Stimulated activated CD4-positive, alpha-beta T cell treated with anti-CD3 and anti-CD28 coated beads, Interleukin-1b, Interleukin-23, amount 100 ng/mL, for 48 hours (primary cell): ENCODE data around the gene JARID2.

Experiments
- DNase-seq: peaks from one replicate; pipeline ENCODE4 v3.0.0-alpha.2; 2020

Gene JARID2

DNA sequence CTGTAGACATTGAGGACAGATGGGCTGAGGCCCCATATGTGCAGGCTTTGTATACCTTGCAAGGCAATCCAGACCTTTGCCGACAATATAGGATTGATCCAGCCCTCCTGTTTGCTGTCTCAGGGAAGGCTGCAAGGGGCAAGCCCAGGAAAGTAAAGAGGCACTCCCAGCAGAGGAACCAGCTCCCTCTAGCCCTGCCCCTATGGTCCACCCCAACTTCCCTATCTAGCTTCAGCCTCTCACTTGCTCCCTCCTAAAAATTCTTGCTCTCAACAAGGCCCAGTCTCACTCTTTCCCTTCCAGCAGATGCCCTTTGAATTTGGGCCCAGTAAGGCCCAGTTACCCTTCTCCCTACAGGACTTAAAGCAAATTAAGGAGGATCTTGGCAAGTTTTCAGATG is 92.6 kb downstream of the JARID2 start:
- DNase-seq = no peak

DNA sequence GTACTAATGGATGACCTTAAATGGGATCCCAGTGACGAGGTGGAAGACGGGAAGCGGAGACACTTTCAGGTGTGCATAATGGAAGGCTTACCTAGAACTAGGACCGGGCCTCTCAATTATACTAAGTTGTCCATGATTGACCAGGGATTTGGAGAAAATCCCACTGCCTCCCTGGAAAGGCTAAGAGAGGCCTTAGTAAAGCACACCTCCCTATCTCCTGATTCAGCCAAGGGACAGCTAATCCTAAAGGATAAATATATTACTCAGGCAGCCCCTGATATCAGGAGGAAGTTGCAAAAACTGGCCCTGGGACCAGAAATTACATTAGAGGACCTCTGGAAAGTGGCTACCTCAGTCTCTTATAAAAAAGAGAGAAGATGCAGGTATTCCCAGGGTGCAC is 93.2 kb downstream of the JARID2 start:
- DNase-seq = no peak

GRCh38 chr6:15340105-15340601 is 94.3 kb downstream of the JARID2 start:
- DNase-seq = no peak

DNA sequence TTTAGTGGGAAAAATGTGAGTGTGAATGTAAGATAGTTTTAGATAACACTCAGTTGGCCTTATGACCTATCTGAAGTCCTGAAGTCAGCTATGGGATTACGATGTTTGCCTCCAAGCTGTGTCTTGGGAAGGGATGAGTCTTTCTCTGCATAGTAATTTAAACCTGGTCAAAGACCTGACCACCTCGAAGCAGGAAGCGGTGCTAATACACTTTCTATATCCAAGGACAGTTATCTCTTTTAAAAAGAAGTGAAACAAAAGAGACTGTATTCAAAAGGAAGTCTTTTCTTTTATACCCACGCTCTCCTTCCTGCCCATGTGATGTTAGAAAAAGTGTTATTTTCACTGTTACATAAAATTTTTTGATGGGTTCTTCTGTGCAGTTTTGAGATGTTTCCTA is 94.9 kb downstream of the JARID2 start:
- DNase-seq = no peak

- DNase-seq = no peak
Observed at GRCh38 chr6:15341311-15342001, 95.6 kb downstream of the JARID2 start.

GRCh38 chr6:15342114-15342513 is 96.2 kb downstream of the JARID2 start:
- no peak for DNase-seq

DNA sequence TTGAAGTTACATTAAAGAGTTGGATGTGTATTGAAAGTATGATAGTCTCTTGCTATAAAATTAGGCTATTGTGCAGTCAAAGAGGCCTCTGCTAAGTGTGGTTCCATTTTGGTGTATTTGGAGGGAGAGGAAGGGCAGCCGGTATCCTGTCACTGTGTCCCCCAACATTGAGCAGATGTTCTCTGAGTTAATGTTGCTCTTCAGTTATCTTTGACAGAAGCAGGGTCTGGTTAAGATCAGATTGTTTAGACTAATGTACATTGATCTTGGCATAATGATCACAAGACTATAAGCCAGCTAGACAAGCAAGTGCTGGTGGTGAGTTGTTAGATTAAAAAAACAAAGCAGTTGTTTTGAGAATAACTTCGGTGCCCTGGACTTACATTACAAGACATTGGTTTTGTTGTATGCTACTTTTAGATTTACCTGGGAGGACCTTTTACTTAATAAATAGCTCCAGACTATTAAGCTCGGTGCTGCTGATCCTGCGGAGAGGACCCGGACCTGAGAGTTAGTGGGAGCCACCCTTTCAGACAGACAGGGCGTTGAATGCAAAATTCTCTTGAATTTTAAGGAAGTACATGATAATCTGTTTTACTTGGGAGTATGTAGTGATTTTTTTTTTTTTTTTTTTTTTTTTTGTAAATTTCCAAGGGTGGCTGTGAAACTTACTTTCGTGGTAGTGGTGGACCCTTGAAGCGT is 97.8 kb downstream of the JARID2 start:
- no peak for DNase-seq

DNA sequence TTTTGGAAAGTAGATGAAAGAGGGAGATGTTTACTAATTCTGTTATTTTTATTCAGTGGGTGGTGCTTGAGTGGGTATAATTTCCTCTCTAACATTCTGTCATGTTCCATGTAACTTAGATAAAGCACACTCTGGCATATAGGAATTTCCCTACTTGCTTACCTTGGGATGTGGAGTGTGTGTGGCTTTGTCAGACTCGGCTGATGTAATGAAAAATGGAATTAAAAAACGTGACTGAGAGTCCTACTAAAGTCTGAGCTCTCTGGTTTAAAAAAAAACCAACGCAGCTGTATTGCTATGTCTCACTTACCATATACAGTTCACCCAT is 98.3 kb downstream of the JARID2 start:
- no peak for DNase-seq

GRCh38 chr6:15344831-15345230 is 99.0 kb downstream of the JARID2 start:
- DNase-seq = no peak

DNA sequence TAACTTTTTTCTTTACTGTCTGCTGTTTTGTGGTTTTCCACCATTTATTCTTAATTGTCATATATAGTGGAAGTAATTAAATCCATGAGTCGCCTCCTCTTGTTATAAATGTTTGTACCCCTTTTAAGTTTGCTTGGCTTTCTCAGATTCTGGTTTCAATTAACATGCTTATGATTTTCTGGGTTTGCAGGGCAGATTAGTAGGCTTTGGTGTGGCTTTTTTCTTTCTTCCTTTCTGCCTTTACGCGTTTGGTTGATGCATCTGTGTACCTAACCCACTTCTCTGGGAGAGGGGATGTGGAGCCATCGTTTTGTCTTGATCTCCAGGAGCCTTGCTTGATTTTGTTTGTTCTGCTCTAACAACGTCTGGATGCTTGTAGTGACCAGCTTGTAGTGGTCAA is 100.4 kb downstream of the JARID2 start:
- no peak for DNase-seq

DNA sequence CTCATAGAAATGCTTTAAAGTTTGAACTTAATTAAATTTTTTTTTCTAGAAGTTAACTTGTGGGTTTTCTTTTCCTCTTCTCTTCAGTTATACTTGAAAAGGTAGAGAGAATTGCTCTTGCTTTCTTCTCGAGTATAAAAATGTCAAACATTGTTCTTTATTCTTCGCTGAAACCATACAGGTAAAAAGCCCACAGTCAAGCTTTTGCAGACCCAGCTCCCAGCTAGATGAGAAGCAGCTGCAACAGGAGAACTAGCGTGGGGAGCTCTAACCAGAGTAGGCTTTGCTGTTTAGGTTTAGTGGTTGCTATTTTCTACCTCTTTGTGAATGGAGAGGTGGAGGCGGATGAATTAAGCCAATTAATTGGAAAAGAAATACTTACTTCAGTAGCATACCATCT is 102.7 kb downstream of the JARID2 start:
- DNase-seq = no peak

- no peak for DNase-seq
Observed at GRCh38 chr6:15349379-15349778, 103.5 kb downstream of the JARID2 start.

GRCh38 chr6:15350386-15351083 is 104.7 kb downstream of the JARID2 start:
- DNase-seq = no peak

DNA sequence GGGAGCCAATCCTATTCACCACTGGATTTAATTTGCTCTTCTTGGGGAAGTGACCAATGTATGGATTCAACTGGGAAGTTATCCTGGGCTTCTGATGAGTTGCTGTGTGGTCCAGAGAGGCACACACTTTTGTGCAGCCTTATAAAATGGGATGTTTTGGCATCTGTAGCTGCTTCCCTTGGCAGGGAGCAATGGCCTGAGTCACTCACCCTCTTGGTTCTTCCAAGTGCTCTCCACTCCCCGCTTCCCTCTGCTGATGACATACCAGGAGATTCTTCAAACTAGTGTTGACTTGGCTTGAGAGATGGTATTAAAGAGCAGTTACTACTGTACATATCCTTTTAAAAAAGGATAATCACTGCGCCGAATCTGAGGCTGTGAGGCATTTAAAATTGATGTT is 105.8 kb downstream of the JARID2 start:
- DNase-seq = no peak

- no peak for DNase-seq
Observed at GRCh38 chr6:15352220-15352619, 106.4 kb downstream of the JARID2 start.

GRCh38 chr6:15352845-15353244 is 107.0 kb downstream of the JARID2 start:
- no peak for DNase-seq

- DNase-seq = no peak
Observed at GRCh38 chr6:15355683-15356099, 109.8 kb downstream of the JARID2 start.

DNA sequence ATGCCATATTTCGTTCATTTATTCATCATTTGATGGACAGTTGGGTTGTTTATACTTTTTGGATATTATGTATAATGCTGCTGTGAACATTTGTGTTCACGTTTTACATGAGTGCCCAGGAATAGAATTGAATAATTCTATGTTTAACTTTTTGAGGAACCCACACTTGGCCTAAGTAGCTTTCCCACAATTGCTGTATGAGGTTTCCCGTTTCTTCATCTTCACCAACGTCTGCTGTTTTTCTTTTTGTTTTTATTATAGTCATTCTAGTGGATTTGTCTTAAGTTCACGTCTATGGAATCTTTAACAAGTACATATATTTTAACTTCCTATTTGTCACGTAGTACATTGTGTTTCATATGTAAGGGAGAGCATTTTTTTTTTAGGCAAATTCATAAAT is 110.3 kb downstream of the JARID2 start:
- DNase-seq = no peak

- DNase-seq = no peak
Observed at GRCh38 chr6:15356937-15357336, 111.1 kb downstream of the JARID2 start.

- no peak for DNase-seq
Observed at GRCh38 chr6:15357782-15358181, 111.9 kb downstream of the JARID2 start.

DNA sequence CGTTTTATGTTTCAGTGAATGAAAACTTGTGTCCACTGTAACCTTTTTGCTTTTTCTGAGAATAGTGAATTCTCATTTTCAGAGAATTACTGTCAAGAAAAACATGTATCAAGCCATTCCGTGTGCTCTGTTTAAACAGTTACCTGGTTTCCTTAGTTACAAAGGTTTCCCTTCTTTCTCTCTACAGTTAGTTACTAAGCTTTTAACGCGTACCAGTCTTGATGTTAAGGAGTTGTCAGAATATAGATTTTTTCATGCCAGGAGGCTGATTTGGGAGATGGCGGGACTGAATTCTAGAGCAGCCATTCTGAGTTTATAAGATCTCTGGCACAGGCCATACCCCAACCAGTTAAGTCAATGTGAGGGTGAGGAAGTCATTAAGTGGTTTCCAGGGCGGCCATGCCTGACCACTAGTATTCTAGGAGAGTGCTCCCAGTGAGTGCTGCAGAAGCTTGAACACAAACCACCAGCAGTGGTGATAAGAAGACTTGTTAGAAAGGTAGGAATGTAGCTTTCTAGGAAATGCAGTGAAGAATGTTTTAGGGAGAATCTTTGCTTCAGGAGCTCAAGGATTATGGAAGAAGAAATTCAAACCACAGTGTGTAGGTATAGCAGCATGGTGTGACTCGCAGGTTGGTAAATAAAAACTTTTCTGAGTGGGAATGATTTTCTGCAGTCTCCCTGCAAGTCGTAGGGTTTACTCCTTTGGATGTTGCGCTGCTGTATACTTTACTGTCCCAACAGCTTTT is 112.9 kb downstream of the JARID2 start:
- DNase-seq = no peak

DNA sequence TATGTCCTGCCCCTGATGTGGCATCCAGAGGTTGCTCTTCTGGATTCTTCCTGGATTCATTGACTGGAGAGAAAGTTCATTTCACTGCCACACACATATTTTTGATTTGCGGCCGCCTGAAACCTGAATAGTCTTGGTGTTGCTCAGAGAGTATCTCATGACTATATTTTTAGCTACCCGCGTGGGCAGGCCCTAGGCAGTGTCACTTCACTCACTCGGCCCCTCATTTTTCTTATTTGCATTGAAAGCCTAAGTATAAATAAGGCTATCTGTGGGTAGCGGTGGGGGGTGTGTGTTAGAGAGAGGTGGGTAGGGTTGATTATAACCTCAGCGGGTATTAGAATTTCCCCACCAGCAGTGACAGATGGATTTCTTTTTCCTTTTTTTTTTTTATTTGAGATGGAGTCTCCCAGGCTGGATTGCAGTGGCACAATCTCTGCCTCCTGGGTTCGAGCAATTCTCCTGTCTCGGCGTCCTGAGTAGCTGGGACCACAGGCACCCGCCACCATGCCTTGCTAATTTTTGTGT is 113.5 kb downstream of the JARID2 start:
- no peak for DNase-seq

DNA sequence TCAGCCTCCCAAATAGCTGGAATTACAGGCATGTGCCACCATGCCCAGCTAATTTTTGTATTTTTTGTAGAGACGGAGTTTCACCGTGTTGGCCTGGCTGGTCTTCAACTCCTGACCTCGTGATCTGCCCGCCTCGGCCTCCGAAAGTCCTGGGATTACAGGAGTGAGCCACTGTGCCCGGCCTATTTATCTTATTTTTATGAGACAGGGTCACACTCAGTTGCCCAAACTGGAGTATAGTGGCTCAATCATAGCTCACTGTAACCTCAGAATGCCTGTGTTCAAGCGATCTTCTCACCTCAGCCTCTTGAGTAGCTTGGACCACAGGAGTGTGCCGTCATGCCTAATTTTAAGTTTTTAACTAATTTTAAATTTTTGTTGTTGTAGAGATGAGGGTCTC is 114.4 kb downstream of the JARID2 start:
- no peak for DNase-seq
